ENCODE measurements around the gene TBRG4.

The TBRG4 gene

GRCh38 chr7:45149606-45150005 lies 38.1 kb upstream of the TBRG4 start:
- ChIA-PET CTCF (interaction anchor here (1.6 kb wide), 1 partner anchor 13 kb away, joined by 4 read pairs; no protein-coding TSS in a partner anchor), POLR2A (no interaction called here)
- Histone ChIP-seq H3K4me1 (ENCODE audit: control insufficient read depth, insufficient read depth, low read length) (no peaks in the 10 kb centered on the region), H3K27ac (ENCODE audit: extremely low read depth, low read depth, low read length) (no peak overlapping the region), H3K9me3 (ENCODE audit: control insufficient read depth, insufficient read depth, low read depth, low read length) (no peaks in the 10 kb centered on the region), H3K4me3 (ENCODE audit: low read depth, low read length) (no peak overlapping the region), H3K36me3 (ENCODE audit: control insufficient read depth in 2 of 2, insufficient read depth in 1 of 2, low read length in 2 of 2) (no peaks in the 10 kb centered on the region)
- TF ChIP-seq, protein P1, sequence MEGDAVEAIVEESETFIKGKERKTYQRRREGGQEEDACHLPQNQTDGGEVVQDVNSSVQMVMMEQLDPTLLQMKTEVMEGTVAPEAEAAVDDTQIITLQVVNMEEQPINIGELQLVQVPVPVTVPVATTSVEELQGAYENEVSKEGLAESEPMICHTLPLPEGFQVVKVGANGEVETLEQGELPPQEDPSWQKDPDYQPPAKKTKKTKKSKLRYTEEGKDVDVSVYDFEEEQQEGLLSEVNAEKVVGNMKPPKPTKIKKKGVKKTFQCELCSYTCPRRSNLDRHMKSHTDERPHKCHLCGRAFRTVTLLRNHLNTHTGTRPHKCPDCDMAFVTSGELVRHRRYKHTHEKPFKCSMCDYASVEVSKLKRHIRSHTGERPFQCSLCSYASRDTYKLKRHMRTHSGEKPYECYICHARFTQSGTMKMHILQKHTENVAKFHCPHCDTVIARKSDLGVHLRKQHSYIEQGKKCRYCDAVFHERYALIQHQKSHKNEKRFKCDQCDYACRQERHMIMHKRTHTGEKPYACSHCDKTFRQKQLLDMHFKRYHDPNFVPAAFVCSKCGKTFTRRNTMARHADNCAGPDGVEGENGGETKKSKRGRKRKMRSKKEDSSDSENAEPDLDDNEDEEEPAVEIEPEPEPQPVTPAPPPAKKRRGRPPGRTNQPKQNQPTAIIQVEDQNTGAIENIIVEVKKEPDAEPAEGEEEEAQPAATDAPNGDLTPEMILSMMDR (tag by site-specific recombination; IDR thresholded peaks at IDR 0.05): no peak
- TF ChIP-seq ZSCAN23 (tag by site-specific recombination; IDR thresholded peaks at IDR 0.05): no peak
- TF ChIP-seq ZNF221 (tag by site-specific recombination; IDR thresholded peaks at IDR 0.05; ENCODE audit: borderline replicate concordance): no peak
- TF ChIP-seq ZNF473 (tag by site-specific recombination; IDR thresholded peaks at IDR 0.05): no peak
- no peak for TF ChIP-seq ZNF169 (tag by site-specific recombination; IDR thresholded peaks at IDR 0.05)
- TF ChIP-seq ZSCAN30 (tag by site-specific recombination; IDR thresholded peaks at IDR 0.05): no peak
- TF ChIP-seq ZNF23 (tag by site-specific recombination; IDR thresholded peaks at IDR 0.05; ENCODE audit: borderline replicate concordance): no peak

DNA sequence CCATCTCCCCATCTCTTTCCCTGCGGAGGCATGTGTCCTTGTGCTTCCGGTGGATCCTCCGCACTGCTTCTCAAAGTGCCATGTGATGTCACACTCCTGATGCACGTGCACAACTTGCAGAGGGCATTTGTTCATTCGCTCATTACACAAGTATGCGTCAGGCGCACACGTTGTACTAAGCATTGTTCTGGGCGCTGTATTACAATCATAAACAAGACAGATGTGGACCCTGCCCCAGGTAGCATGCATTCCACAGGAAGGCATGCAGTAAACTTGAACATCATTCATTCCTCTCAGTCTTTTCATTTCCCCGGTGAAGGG lies 37.1 kb upstream of the TBRG4 start:
- H3K4me3 ChIP-seq (ENCODE audit: low read depth, low read length): no peak overlapping the region
- no peaks in the 10 kb centered on the region for H3K4me1 ChIP-seq (ENCODE audit: control insufficient read depth, insufficient read depth, low read length)
- ChIA-PET POLR2A (no interaction called here), CTCF (interaction anchor here (0.6 to 1.1 kb wide), 3 partner anchors 12 to 192 kb away, joined by 5 to 6 read pairs (median 5); no protein-coding TSS in a partner anchor)
- H3K27ac ChIP-seq (ENCODE audit: extremely low read depth, low read depth, low read length): no peak overlapping the region
- no peak for TF ChIP-seq ZNF37A (tag by site-specific recombination; IDR thresholded peaks at IDR 0.05)
- no peak for TF ChIP-seq KLF8 (tag by site-specific recombination; IDR thresholded peaks at IDR 0.05)
- no peak for TF ChIP-seq HOXA7 (CRISPR knock-in tag; IDR thresholded peaks at IDR 0.05; ENCODE audit: borderline replicate concordance)
- TF ChIP-seq ZNF223 (tag by site-specific recombination; IDR thresholded peaks at IDR 0.05): no peak
- TF ChIP-seq, protein P2, sequence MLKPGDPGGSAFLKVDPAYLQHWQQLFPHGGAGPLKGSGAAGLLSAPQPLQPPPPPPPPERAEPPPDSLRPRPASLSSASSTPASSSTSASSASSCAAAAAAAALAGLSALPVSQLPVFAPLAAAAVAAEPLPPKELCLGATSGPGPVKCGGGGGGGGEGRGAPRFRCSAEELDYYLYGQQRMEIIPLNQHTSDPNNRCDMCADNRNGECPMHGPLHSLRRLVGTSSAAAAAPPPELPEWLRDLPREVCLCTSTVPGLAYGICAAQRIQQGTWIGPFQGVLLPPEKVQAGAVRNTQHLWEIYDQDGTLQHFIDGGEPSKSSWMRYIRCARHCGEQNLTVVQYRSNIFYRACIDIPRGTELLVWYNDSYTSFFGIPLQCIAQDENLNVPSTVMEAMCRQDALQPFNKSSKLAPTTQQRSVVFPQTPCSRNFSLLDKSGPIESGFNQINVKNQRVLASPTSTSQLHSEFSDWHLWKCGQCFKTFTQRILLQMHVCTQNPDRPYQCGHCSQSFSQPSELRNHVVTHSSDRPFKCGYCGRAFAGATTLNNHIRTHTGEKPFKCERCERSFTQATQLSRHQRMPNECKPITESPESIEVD (tag by site-specific recombination; IDR thresholded peaks at IDR 0.05): no peak
- TF ChIP-seq SP7 (tag by site-specific recombination; IDR thresholded peaks at IDR 0.05): no peak
- no peak for TF ChIP-seq ZBTB21 (tag by site-specific recombination; IDR thresholded peaks at IDR 0.05)
- no peak for TF ChIP-seq ZNF521 (tag by site-specific recombination; IDR thresholded peaks at IDR 0.05)
- TF ChIP-seq ZNF433 (tag by site-specific recombination; IDR thresholded peaks at IDR 0.05; ENCODE audit: low read depth): no peak
- TF ChIP-seq ZNF114 (tag by site-specific recombination; IDR thresholded peaks at IDR 0.05): no peak
- no peak for TF ChIP-seq ZNF473 (tag by site-specific recombination; IDR thresholded peaks at IDR 0.05)
- TF ChIP-seq ZNF488 (tag by site-specific recombination; IDR thresholded peaks at IDR 0.05): no peak
- TF ChIP-seq KLF16 (tag by site-specific recombination; IDR thresholded peaks at IDR 0.05): no peak
- TF ChIP-seq ZNF768 (tag by site-specific recombination; IDR thresholded peaks at IDR 0.05): no peak
- no peak for TF ChIP-seq YY1 (tag by site-specific recombination; IDR thresholded peaks at IDR 0.05)
- no peak for TF ChIP-seq ZNF510 (tag by site-specific recombination; IDR thresholded peaks at IDR 0.05; ENCODE audit: insufficient replicate concordance)
- no peak for TF ChIP-seq FEZF1 (tag by site-specific recombination; IDR thresholded peaks at IDR 0.05)
- H3K9me3 ChIP-seq (ENCODE audit: control insufficient read depth, insufficient read depth, low read depth, low read length): no peaks in the 10 kb centered on the region
- no peaks in the 10 kb centered on the region for H3K36me3 ChIP-seq (ENCODE audit: control insufficient read depth in 2 of 2, insufficient read depth in 1 of 2, low read length in 2 of 2)

All from HEK293 (cell line).